Sciatic nerve (tissue), 2 donors: ENCODE results near the gene AHDC1. TPM values are rescaled to one million over a fixed set of nuclear protein-coding genes. Genes with fewer than 3 reads are reported as not detected.

Source experiments
- ATAC-seq: fragments of 200-7000 bp; cut with Tn5 transposase; one replicate; pipeline ENCODE4 v1.9.1; 2020; ENCODE audit warnings: mild to moderate bottlenecking, moderate library complexity
- DNase-seq: peaks from one replicate; pipeline ENCODE4 v3.0.0-alpha.2; 2020; ENCODE audit warnings: low spot score
- intact Hi-C: fragments of 100-400 bp; cut with DNase I; formaldehyde crosslinking; loops from one replicate; pipeline ENCODE4 v1.14.2; 2022
- total RNA-seq: library from RNA; stranded (reverse); fragmentation: NEBNext Ultra II Directional; extraction: Animal tissue kit (Norgen Biotek cat#: 25700); gene quantifications from one replicate; pipeline ENCODE4 v1.2.1, GENCODE V29; 2021
- donor health status: DM: no; HTN: no; CAD: no.
- donor health status: DM: no; HTN: no; CAD: no.

AHDC1 gene
- total RNA-seq, 1 donor from 2014 or later: 61.9 TPM

DNA sequence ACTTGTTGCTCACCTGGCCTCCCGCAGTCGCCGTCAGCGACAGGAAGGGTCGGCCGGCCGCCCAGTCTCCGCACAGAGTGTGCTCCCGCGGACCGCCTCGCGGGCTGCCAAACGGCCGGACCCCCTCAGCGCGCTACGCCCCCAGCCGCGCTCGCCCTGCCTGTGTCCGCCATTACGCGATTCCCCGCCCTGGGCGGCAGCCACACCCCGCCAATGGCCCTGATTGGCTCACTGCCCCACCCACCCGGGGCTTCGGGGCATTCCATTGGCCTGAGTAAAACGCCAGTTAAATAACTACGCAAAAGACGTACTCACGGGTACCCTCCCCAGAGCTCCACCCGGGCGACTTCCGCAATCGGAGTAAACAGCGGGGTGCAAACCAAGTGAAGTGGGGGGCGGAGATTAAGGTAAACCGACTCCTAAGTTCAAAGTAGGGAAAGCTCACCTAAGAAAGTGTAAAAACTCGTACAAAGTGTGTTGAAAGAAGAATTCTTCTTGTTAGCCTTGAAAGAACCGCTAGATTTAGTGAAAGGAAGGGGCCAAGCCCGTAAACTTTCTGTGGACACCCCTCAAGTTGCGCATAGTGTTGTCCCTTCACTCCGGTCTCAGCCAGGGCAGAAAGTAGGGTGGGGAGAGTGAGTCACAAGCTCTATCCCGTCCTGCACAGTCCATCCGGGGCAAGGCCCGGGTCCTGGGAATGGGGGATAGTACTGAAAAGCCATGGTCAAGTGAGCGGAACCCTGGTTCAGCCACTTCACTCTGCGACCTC, 113.8 kb downstream of the AHDC1 start, which contains the start of gene WASF2:
WASF2 (minus strand) TSS at position 195 of the 769 bp plus-strand sequence. CDS start 61,277 bp downstream, outside the sequence.
- ATAC-seq (peak; percentile 97), DNase-seq (peak; percentile 98)
- intact Hi-C loops: loop anchor here (10.0 kb wide), 2 partner anchors 75 to 105 kb away; no protein-coding TSS in a partner anchor

GRCh38 chr1:27489501-27489972, 114.4 kb downstream of the AHDC1 start:
- DNase-seq: no peak
- intact Hi-C loops: loop anchor here (10.0 kb wide), 1 partner anchor 75 kb away; no protein-coding TSS in a partner anchor
- peak; percentile 3 for ATAC-seq

- ATAC-seq: no peak
- DNase-seq: peak; percentile 33
- intact Hi-C loops: loop anchor here (10.0 kb wide), 1 partner anchor 73 kb away; no protein-coding TSS in a partner anchor
Measured at GRCh38 chr1:27487966-27488884, 115.7 kb downstream of the AHDC1 start.

- no peak for ATAC-seq
- intact Hi-C loops: loop anchor here (10.0 kb wide), 1 partner anchor 71 kb away; no protein-coding TSS in a partner anchor
- DNase-seq: no peak
Measured at GRCh38 chr1:27485363-27485762, 118.6 kb downstream of the AHDC1 start.

Other genes starting within 250 kb of the AHDC1 start
- gene MAP3K6, start 237.2 kb downstream of the AHDC1 start, total RNA-seq: 88.4 TPM
- 1.2 TPM for gene FCN3, start 229.3 kb downstream of the AHDC1 start, total RNA-seq
- gene CD164L2, start 220.8 kb downstream of the AHDC1 start, total RNA-seq: not detected
- gene GPR3, start 211.5 kb downstream of the AHDC1 start, total RNA-seq: 0.71 TPM
- gene WASF2, start 114.0 kb downstream of the AHDC1 start, total RNA-seq: 183 TPM
- gene FGR, start 31.0 kb upstream of the AHDC1 start, total RNA-seq: 15.3 TPM
- 45.9 TPM for gene IFI6, start 68.0 kb upstream of the AHDC1 start, total RNA-seq
- 18.3 TPM for gene FAM76A, start 121.8 kb upstream of the AHDC1 start, total RNA-seq
- 72.2 TPM for gene STX12, start 169.1 kb upstream of the AHDC1 start, total RNA-seq
- 32.5 TPM for gene PPP1R8, start 226.6 kb upstream of the AHDC1 start, total RNA-seq